Esophagus muscularis mucosa (tissue), 3 donors: Measurements from ENCODE around the gene LENG1.

Source experiments
- POLR2A ChIP-seq: fragments of 450-650 bp; IDR thresholded peaks from one replicate; pipeline ENCODE4 v1.6.1; 2017; ENCODE audit warnings: antibody characterized with exemption, moderate library complexity, mild to moderate bottlenecking, low read depth
- TF ChIP-seq, protein P1 (sequence below), 3 experiments: fragments of 200-600 bp in 2 of 3; fragments of 450-650 bp in 1 of 3; sonication (generic) in 2 of 3; IDR thresholded peaks; one replicate each; pipeline ENCODE4 v1.5.1; 2017 to 2019; ENCODE audit warnings: antibody characterized with exemption in 3 of 3, mild to moderate bottlenecking in 2 of 3, moderate library complexity in 1 of 3

DNA sequence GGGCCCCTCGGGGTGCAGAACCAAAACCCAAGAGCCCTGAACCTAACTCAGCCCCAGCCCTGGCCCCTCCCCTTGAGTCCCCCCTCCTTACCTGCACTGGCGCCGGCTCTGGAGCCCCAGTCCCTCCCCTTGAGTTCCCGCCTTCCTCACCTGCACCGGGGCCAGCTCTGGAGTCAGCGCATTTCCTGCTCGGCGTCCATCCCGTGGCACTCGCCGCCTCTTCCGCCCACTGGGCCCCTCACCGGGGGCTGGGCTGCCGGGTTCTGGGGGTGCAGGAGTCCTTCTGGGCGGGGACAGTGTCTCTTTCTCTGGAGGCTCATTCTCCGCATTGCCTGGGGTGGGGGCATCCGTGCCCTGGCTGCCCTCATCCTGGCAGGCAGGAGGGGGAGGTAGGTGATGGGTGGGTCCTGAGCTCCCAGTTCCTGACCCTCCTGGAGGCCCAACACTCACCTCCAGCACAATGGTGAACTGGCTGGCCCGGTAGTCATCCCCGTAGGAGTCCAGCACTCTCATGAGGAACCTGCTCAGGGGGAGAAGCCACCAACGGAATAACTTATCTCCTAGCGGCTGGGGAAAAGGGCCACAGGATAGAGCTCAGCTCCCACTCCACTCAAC, 51.5 kb downstream of the LENG1 start:
- no peak for TF ChIP-seq POLR2A
- TF ChIP-seq, protein P1, sequence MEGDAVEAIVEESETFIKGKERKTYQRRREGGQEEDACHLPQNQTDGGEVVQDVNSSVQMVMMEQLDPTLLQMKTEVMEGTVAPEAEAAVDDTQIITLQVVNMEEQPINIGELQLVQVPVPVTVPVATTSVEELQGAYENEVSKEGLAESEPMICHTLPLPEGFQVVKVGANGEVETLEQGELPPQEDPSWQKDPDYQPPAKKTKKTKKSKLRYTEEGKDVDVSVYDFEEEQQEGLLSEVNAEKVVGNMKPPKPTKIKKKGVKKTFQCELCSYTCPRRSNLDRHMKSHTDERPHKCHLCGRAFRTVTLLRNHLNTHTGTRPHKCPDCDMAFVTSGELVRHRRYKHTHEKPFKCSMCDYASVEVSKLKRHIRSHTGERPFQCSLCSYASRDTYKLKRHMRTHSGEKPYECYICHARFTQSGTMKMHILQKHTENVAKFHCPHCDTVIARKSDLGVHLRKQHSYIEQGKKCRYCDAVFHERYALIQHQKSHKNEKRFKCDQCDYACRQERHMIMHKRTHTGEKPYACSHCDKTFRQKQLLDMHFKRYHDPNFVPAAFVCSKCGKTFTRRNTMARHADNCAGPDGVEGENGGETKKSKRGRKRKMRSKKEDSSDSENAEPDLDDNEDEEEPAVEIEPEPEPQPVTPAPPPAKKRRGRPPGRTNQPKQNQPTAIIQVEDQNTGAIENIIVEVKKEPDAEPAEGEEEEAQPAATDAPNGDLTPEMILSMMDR (IDR thresholded peaks at IDR 0.05) = no peak
